GM19023 (cell line): Measurements from ENCODE around the gene SPZ1.
"Not testable (repeated sequence)": the region's sequence is repeated elsewhere in the genome, so short reads cannot be mapped to it uniquely, and the experiment has no call there.

ENCODE experiments used
- ATAC-seq: cut with Tn5 transposase; IDR thresholded peaks from one replicate; pipeline ENCODE4 v1.9.1; 2021; ENCODE audit warnings: mild to moderate bottlenecking, moderate library complexity; ENCODE audit not compliant: unreplicated experiment

Gene SPZ1, protein sequence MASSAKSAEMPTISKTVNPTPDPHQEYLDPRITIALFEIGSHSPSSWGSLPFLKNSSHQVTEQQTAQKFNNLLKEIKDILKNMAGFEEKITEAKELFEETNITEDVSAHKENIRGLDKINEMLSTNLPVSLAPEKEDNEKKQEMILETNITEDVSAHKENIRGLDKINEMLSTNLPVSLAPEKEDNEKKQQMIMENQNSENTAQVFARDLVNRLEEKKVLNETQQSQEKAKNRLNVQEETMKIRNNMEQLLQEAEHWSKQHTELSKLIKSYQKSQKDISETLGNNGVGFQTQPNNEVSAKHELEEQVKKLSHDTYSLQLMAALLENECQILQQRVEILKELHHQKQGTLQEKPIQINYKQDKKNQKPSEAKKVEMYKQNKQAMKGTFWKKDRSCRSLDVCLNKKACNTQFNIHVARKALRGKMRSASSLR

DNA sequence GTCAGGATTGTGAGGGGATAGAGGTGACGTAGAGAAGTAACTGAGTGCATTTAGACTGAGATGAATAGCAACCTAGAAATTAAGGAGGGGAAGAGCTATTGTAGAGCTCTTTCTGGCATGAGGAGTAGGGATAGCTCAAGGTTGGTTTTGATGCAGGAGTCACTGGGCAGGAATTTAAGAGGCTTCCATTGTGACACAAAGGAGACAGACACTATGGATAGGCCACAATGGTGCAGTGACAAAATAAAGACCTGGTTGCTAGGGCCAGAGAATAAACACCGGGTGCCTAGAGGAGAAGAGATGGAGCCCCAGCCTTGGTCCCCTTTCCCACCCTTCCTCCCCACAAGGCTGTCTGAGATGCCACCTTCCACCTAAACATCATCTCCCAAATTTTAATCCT lies at the start of gene SPZ1:
Gene SPZ1 (plus strand): TSS at position 301 of the 400 bp plus-strand sequence. CDS start 214 bp downstream, outside the sequence.
- no peak for ATAC-seq

DNA sequence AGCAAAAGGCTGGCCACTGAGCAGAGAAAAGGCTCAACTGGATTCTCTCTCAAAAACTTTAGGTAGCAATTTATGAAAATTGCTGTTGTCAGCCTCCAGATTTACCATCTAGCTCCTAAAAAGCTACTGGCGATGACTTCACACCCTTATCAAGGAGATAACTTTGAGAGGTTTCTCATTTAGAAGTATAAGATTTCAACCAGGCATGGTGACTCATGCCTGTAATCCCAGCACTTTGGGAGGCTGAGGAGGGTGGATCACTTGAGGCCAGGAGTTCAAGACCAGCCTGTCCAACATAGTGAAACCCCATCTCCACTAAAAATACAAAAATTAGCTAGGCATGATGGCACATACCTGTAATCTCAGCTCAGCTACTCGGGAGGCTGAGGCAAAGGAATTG lies 49.3 kb upstream of the SPZ1 start:
- ATAC-seq, result not testable (repeated sequence)

- no peak for ATAC-seq
These were observed 44.5 kb upstream of the SPZ1 start for GRCh38 chr5:80275347-80275746.

DNA sequence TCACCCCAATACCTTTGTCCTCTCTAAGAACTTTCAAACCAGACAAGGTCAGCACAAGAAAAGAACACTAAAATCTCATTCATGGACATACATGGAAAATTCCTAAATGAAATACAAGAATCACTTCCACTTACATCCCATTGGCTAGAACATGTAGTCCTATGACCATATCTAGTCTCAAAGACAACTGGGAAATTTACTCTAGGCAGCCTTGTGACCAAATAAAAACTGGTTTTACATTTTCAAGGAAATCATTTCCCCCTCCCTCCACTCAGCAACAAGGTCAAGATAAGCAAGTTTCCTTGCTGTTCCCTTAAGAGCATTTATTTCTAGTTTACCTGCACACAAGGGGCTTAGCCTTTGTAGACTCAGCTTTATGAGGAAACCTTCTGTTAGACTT lies 43.6 kb upstream of the SPZ1 start:
- ATAC-seq, result no peak

DNA sequence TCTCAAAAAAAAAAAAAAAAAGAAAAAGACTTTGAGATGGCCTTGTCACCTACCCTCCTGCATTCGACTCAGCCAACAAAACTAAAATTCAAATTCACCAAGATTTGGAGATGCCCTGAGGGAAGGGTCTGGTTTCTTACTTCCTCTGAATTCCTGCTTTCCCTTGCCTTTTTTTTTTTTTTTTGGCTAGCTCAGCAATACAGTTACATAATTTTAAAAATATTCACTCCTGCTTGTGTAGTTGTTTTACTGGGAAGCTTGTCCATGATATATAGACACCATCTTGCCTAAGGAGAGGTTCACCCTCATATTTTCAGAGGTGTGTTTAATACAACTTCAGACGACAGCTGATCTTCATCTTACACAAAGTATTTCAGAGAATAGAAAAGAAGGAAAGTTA lies 42.6 kb upstream of the SPZ1 start:
- ATAC-seq, result no peak

GRCh38 chr5:80282054-80282453 lies 37.7 kb upstream of the SPZ1 start:
- no peak for ATAC-seq

DNA sequence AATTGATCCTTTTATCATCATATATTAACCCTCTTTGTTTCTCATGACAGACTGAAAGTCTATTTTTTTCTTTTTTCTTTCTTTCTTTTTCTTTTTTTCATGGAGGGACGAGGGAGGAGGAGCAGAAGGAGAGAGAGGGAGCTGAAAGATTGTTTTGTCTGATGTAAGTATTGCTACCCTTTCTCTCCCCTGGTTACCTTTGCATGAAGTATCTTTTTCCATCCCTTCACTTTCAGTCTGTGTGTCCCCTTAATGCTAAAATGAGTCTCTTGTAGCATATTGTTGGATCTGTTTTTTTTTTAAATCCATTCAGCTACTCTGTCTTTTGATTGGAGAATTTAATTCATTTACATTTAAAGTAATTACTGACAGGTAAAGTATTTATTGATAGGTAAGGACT lies 36.4 kb upstream of the SPZ1 start:
- no peak for ATAC-seq

DNA sequence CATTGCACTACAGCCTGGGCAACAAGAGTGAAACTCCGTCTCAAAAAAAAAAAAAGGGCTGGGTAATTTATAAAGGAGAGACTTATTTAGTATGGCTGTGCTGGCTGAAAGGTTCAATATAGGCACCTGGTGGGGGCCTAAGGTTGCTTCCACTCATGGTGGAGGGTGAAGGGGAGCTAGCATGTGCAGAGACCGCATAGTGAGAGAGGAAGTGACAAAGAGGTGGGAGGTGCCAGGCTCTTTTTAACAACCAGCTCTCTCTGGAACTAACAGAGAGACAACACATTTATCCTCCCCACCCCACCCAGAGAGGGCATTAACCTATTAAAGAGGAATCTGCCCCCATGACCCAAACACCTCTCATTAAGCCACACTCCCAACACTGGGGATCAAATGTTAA lies 35.1 kb upstream of the SPZ1 start:
- no peak for ATAC-seq

DNA sequence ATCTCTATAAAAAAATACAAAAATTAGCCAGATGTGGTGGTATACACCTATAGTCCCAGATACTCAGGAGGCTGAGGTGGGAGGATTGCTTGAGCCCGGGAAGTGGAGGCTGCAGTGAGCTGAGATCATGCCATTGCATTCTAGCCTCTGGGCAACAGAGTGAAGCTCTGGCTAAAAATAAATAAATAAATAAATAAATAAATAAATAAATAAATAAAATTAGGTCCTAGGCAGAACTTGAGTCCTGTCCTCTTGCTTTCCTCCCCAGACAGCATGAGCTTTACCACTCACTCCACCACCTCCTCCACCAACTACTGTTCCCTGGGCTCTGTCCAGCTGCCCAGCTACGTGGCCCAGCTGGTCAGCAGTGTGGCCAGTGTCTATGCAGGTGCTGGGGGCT lies 31.6 kb upstream of the SPZ1 start:
- no peak for ATAC-seq

GRCh38 chr5:80289320-80289719 lies 30.5 kb upstream of the SPZ1 start:
- no peak for ATAC-seq

GRCh38 chr5:80291761-80292160 lies 28.0 kb upstream of the SPZ1 start:
- ATAC-seq, result no peak

DNA sequence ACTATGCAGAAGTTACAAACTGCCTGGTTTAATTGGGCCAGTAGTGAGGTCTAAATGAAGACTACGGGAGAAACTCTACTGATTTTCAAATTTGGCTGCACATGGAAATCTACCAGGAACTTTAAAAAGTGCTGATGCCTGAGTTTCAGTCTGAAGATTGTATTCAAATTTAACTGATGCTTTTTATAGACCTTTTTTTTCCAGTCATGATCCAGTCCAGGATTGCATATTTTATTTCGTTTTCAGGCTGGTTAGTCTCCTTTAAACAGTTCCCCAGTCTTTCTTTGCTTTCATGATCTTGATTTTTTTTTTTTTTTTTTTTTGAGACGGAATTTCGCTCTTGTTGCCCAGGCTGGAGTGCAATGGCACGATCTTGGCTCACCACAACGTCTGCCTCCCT lies 23.7 kb upstream of the SPZ1 start:
- ATAC-seq, result no peak

DNA sequence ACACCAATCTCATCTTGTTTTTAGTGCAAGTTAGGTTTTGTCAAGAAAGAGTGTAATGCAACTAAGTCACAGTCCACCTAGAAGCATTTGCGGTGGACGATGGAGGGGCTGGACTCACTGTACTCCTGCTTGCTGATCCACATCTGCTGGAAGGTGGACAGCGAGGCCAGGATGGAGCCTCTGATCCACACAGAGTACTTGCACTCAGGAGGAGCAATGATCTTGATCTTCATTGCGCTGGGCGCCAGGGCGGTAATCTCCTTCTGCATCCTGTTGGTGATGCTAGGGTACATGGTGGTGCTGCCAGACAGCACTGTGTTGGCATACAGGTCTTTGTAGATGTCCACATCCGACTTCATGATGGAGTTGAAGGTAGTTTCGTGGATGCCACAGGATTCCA lies 20.2 kb upstream of the SPZ1 start:
- ATAC-seq, result no peak

GRCh38 chr5:80300125-80300524 lies 19.7 kb upstream of the SPZ1 start:
- no peak for ATAC-seq

- not testable (repeated sequence) for ATAC-seq
These were observed 19.0 kb upstream of the SPZ1 start for GRCh38 chr5:80300796-80301195.

DNA sequence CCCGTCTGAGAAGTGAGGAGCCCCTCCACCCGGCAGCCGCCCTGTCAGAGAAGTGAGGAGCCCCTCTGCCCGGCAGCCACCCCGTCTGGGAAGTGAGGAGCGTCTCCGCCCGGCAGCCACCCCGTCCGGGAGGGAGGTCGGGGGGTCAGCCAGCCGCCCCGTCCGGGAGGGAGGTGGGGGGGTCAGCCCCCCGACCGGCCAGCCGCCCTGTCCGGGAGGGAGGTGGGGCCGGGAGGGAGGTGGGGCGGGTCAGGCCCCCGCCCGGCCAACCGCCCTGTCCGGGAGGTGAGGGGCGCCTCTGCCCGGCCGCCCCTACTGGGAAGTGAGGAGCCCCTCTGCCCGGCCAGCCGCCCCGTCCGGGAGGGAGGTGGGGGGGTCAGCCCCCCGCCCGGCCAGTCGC lies 18.5 kb upstream of the SPZ1 start:
- not testable (repeated sequence) for ATAC-seq

DNA sequence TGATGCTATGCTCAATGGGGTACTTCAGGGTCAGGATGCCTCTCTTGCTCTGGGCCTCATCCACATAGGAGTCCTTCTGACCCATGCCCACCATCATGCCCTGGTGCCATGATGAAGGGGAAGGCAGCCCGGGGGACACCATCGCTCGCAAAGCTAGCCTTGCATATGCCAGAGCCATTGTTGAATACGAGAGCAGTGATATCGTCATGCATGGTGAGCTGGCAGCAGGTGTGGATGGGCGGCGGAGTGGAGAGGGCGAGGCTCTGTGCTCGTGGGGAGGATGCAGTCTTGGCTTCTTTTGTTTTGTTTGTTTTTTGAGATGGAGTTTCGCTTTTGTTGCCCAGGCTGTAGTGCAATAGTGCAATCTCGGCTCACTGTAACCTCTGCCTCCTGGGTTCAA lies 17.2 kb upstream of the SPZ1 start:
- no peak for ATAC-seq

DNA sequence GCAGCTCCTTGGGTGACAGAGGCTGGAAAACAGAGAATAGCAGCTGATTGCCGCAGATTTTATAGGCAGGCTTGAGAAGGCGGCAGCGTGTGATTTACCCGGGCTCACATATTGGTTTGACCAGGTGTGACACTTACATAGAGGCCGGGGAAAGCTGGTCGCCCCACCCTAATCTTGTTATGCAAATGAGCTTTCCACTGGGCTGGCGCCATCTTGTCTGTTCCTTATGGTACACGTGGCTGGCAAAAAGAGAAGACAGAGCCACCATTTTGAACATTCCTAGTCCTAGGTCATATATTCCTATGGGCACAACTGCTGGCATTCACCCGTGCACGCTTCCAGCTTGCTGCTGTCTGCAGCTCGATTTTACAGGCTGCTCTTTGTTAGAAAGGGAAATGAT lies 11.3 kb upstream of the SPZ1 start:
- no peak for ATAC-seq

DNA sequence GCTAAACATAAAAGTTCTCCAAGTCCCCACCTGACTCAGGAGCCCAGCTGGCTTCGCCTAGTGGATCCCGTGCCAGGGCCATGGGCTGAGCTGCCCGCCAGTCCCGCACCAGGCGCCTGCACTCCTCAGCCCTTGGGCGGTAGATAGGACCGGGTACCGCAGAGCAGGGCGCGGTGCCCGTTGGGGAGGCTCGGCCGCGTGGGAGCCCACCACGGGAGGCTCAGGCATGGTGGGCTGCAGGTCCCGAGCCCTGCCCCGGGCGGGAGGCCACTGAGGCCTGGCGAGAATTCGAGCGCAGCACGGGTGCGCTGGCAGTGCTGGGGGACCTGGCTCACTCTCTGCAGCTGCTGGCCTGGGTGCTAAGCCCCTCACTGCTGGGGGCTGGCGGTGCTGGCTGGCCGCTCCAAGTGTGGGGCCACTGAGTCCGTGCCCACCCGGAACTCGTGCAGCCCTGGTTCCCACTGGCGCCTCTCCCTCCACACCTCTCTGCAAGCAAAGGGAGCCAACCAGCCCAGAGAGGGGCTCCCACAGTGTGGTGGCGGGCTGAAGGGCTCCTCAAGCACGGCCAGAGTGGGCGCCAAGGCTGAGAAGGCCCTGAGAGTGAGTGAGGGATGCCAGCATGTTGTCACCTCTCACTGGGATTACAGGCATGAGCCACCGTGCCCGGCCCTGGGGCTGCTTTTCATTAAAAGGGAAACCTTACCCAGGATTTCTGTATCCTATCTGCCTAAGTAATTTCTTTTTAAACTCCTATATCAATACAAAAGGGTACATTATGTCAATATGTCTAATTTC lies 9.7 kb upstream of the SPZ1 start:
- ATAC-seq, result no peak

DNA sequence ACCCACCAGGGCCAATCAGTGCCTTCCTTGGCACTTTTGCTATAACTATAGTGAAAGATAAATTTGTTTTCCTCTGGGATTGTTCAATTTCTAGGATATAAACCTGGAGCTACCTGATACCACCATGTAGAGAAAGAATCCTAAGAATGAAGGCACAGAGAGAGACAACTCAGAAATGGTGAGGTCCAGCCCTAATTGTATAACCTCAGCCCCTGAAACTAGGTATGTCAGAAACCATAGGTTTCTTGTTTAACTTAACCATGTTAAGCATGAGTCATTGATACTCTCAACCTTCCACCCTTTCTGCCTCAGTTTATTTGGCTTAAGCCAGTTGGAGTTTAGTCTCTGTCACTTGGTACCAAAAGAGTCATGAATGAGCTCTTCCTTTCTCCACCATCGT lies 4.6 kb upstream of the SPZ1 start:
- ATAC-seq, result no peak

- ATAC-seq, result no peak
These were observed 1.6 kb upstream of the SPZ1 start for GRCh38 chr5:80318212-80318611.

DNA sequence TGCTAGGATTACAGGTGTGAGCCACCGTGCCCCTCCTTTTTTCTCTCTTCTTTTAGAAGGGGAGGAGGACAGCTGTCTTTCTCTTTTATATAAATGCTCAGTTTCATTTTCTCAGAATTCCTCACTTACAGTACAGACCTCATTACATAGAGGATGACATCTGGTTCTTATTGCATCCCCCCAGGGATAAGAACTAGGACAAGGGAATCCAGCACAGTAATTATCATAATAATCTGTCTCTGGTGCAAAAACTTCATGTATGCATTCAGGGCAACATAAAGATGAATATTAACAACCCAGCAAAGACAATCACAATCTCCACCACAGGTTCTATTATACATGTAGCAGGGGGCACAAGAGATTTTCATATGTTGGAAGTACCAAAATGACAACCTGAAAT lies 5.1 kb downstream of the SPZ1 start:
- no peak for ATAC-seq
